HG02840 (cell line): ENCODE data around the gene ZNRD2.

Source experiments
- ATAC-seq: cut with Tn5 transposase; IDR thresholded peaks from one replicate; pipeline ENCODE4 v1.9.1; 2021; ENCODE audit warnings: mild to moderate bottlenecking, moderate library complexity, moderate number of reproducible peaks; ENCODE audit not compliant: unreplicated experiment, low FRiP score

The ZNRD2 gene

GRCh38 chr11:65606876-65607613 is 36.8 kb downstream of the ZNRD2 start:
- no peak for ATAC-seq

DNA sequence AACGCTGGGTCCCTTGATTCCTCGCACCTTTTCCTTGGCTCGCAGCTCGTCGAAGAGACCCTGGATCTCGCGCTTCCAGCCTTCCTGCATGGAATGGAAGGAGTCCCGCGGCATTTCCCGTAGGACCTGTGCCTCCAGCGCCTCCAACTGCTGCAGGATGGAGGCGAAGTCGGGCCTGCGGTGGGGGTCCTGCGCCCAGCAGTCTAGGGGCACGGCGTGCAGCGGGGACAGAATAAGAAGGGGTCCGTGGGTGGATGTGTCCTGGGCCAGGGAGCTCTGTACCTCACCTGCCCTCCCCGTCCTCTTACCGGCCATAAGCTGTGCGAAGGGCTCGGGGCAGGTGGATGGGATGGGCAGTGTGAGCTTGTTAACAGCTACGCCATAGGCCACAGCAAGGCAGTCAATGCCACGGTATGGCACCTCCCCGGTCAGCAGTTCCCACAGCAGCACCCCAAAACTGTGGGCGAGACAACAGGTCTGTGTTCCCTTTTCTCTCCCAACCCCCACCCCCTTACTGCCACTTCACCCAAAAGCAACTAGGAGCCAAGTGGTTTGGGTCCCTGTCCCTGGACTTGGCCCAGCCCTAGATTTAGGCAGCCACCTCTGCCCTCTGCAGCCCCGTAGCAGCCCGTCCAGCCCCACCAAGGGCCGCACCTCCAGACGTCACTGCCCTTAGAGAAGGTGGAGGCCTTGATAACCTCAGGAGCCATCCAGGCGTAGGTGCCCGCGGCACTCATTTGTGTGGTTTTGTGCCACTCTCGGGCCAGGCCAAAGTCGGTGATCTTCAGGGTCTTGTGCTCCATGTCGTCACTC is 37.5 kb downstream of the ZNRD2 start:
- ATAC-seq: no peak

DNA sequence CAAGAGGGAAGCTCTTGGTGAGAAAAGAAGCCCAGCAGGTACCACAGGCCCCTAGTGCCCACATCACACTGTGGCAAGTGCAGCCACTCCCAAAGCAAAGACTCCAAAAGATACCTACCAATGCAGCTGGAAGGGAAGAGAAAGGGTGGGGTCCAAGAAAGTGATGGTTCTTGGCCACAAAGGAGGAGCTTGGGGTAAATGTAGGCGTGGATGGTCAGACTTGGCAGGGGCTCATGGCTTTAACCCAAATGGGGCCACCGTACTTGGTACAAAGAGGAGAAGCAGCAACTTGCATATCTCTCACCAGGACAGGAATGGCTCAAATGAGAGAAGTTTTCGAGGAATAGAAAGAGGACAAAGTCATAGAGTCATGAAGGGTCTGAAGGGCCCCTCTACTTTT is 39.0 kb downstream of the ZNRD2 start:
- no peak for ATAC-seq

DNA sequence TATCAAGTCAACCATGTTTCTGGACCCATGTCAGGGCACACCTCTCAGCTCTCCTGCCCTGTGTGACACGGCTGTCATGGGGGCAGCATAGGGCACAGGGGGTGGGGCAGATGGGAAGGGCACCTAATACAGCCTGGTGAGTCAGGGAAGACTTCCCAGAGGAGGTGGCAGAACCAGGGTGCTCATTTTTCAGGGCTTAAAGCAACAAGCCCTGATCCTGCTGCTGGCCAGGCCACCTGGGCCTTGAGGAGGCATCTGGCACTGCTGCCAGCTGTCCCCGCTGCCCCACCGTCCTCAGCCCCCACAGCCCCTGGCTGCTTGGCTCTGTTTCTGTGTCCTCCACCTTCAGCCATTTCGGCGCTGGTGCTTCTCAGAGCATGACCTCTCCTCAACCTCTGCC is 39.4 kb downstream of the ZNRD2 start:
- no peak for ATAC-seq

- no peak for ATAC-seq
These were observed 40.1 kb downstream of the ZNRD2 start for GRCh38 chr11:65610404-65610803.

DNA sequence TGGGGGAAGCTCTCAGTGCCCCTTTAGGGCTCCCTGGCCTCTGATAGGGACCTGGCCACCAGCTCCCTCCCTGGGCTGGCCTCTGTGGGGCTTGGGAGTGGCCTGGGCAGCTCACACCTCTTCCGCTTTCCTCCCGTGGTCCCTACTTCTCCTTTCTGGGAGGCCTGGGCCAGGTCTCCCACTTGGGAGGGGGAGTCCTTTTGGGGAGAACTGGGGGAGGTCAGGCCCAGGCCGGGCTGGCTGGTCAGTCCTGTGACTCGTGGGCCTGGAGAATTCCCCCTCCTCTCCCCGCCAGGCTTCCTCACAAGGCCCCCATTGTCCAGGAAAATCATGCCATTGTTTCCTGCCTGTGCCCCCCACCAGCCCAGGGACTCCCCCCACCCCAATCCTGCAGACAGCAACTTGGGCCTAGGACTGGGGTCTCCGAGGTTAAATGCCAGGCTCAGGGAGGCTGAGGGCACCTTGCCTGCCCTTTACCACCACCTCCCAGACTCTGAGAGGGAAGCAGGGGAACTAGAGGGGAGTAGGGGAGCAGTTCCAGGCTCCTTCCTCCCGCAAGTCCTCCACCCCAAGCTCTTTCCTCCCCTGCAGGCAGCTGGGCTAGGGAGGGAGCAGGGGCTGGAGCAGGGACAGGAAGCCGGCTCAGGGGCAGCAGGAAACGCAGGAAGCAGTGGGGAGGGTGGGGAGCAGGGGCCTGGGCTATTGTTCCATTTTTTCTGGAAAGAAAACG is 40.9 kb downstream of the ZNRD2 start:
- no peak for ATAC-seq

DNA sequence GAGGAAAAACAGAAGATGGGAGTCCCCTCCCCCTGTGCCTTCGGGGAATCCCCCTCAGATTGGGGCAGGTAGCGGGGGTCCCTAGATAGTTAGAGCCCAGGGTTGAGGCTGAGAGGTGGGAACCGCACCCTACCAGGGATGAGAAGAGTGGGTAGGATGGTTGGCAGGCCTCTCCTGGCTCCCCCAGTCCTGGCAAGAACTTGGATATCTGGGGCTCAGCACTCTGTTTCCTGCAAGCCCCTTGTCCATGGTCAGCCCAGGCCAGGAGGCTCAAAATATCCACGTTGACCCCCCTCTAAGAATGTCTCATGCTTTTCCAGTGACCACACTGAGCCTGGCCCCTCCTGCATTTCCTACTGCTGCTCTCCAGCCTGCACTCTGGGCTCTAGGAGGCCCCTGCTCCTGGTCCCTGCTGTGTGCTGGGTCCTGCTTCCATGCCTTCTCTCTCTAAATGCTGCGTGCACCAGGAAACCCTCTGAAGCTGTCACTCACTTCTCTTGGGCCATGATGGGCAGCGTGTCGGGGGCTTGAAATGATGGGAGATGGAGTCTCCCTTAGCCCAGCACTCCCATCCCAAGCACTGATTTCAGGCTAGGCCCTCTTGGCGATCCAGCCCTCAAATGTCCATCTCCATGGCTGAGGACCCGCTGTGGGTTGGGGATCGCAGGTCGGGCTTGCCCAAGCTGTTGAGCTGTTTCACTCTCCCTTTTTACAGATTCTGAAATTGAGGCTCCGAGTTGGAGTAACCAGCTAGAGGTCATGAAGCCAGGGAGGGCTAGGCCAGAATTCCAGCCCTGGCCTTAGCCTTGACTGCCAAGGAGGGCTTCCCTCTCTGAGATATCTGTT is 41.7 kb downstream of the ZNRD2 start:
- ATAC-seq: no peak

DNA sequence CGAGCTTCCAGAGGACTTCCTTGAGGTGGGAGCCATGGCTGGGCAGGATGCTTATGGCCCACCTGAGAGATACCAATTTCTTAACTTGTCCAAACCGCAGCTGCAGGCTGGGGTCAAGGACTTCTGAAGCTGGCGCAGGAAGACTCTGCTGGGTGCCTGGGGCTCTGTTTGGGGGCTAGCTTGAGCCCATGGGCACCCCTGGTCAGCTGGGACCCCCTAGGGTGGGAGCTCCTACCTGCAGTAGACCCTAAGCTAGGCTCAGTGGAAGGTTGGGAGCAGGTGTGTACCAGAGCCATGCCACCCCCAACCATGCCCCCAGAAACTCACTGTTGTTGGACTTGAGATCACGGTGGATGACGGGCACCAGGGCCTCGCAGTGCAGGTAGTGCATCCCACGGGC is 42.4 kb downstream of the ZNRD2 start:
- no peak for ATAC-seq

- no peak for ATAC-seq
These were observed 43.0 kb downstream of the ZNRD2 start for GRCh38 chr11:65613091-65613928.

GRCh38 chr11:65615229-65615949 is 45.1 kb downstream of the ZNRD2 start, which contains the start of gene PCNX3:
TSS of gene PCNX3 (plus strand) at chr11:65615776. CDS start at chr11:65616312, 536 bp downstream.
- ATAC-seq: peak; percentile 76

DNA sequence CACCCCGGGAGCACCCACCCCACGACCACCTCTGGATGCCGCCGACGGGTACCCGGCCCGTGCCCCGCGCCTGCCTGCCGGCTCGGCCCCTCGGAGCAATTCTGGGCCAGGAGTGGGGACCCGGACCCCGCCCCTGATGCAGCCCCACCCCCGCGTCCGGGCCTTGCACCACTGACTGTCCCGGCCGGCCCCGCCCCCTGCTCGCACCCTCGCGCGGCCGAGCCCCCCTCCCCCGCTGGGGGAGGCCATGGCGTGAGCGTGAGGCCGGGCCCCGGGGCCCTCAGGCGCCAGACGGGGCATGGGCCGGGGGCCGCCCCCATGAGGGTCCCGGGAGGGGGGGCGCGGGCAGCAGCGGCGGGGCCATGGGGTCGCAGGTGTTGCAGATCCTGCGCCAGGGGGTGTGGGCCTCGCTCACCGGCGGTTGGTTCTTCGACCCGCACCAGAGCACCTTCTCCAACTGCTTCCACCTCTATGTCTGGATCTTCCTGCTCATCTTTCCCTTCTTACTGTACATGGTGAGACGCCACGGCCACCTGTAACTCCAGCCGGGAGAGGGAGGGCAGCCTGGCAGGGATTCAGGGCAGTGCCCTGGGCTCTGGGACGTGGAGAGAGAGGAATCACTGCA is 45.8 kb downstream of the ZNRD2 start:
- no peak for ATAC-seq

- ATAC-seq: no peak
These were observed 46.3 kb downstream of the ZNRD2 start for GRCh38 chr11:65616575-65617001.

DNA sequence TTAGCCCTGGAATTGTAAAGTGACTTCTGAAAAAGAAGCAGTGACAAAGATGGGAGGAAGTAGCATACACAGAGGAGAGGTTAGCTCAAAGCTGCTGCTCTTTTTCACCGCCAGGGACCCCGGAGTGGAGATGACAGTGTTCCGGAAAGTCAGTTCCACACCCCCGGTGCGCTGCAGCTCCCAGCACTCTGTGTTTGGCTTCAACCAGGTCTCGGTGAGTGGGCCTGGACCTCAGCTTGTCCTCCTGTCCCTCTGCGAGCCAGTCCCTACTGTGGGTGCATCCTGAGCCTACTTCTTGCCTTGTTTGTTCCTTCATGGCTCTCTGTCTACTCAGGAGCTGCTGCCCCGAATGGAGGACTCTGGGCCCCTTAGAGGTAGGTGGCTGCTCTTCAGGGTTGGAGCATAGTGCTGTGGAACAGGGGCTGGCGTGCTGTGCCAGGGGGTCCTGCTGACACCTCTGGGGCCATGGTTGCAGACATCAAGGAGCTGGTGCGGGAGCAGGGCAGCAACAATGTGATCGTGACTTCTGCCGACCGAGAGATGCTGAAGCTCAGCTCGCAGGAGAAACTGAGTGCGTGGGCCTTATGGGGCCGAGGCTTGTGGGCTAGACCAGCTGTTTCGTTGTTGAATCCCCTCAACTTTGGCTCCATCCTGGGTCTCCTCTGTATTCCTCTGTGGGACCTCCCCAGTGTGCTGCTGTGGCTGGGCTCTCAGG is 47.0 kb downstream of the ZNRD2 start:
- no peak for ATAC-seq

- no peak for ATAC-seq
These were observed 47.9 kb downstream of the ZNRD2 start for GRCh38 chr11:65617990-65618751.

GRCh38 chr11:65618763-65619162 is 48.5 kb downstream of the ZNRD2 start:
- ATAC-seq: no peak

GRCh38 chr11:65619281-65619928 is 49.1 kb downstream of the ZNRD2 start:
- no peak for ATAC-seq
